Measurements from ENCODE around the gene PABPC1L2B.
"Not testable (repeated sequence)": the region's sequence is repeated elsewhere in the genome, so short reads cannot be mapped to it uniquely, and the experiment has no call there.

The PABPC1L2B gene

GRCh38 chrX:73002733-73003132, at the start of gene PABPC1L2B:
Gene PABPC1L2B, plus strand, starts transcription at chrX:73002939. Its CDS starts 704 bp downstream, at chrX:73003643.
- H2AFZ ChIP-seq (ENCODE audit: low read depth, low read length); H3K27me3 ChIP-seq (ENCODE audit: insufficient read depth, low read length); H3K36me3 ChIP-seq (ENCODE audit: insufficient read depth, low read length); H3K9me3 ChIP-seq (ENCODE audit: low read length); H3K4me1 ChIP-seq (ENCODE audit: insufficient read depth, low read length); H3K4me3 ChIP-seq (ENCODE audit: low read length): not testable (repeated sequence)

GRCh38 chrX:72959971-72960370, 42.8 kb upstream of the PABPC1L2B start:
- not testable (repeated sequence) for H3K4me1 ChIP-seq (ENCODE audit: insufficient read depth, low read length); H3K9me3 ChIP-seq (ENCODE audit: low read length); H3K36me3 ChIP-seq (ENCODE audit: insufficient read depth, low read length); H2AFZ ChIP-seq (ENCODE audit: low read depth, low read length); H3K4me3 ChIP-seq (ENCODE audit: low read length); H3K27me3 ChIP-seq (ENCODE audit: insufficient read depth, low read length)

GRCh38 chrX:72971859-72972258, 30.9 kb upstream of the PABPC1L2B start:
- not testable (repeated sequence) for H3K27me3 ChIP-seq (ENCODE audit: insufficient read depth, low read length); H3K4me3 ChIP-seq (ENCODE audit: low read length); H2AFZ ChIP-seq (ENCODE audit: low read depth, low read length); H3K9me3 ChIP-seq (ENCODE audit: low read length); H3K4me1 ChIP-seq (ENCODE audit: insufficient read depth, low read length); H3K36me3 ChIP-seq (ENCODE audit: insufficient read depth, low read length)

GRCh38 chrX:72974885-72975284, 27.9 kb upstream of the PABPC1L2B start:
- not testable (repeated sequence) for H3K4me3 ChIP-seq (ENCODE audit: low read length); H3K36me3 ChIP-seq (ENCODE audit: insufficient read depth, low read length); H2AFZ ChIP-seq (ENCODE audit: low read depth, low read length); H3K9me3 ChIP-seq (ENCODE audit: low read length); H3K27me3 ChIP-seq (ENCODE audit: insufficient read depth, low read length); H3K4me1 ChIP-seq (ENCODE audit: insufficient read depth, low read length)

- not testable (repeated sequence) for H2AFZ ChIP-seq (ENCODE audit: low read depth, low read length); H3K4me3 ChIP-seq (ENCODE audit: low read length); H3K27me3 ChIP-seq (ENCODE audit: insufficient read depth, low read length); H3K36me3 ChIP-seq (ENCODE audit: insufficient read depth, low read length); H3K4me1 ChIP-seq (ENCODE audit: insufficient read depth, low read length); H3K9me3 ChIP-seq (ENCODE audit: low read length)
These were observed 21.8 kb upstream of the PABPC1L2B start for GRCh38 chrX:72980894-72981469.

- H3K36me3 ChIP-seq (ENCODE audit: insufficient read depth, low read length); H3K9me3 ChIP-seq (ENCODE audit: low read length); H3K4me3 ChIP-seq (ENCODE audit: low read length); H2AFZ ChIP-seq (ENCODE audit: low read depth, low read length); H3K27me3 ChIP-seq (ENCODE audit: insufficient read depth, low read length); H3K4me1 ChIP-seq (ENCODE audit: insufficient read depth, low read length): not testable (repeated sequence)
These were observed 1.3 kb downstream of the PABPC1L2B start for GRCh38 chrX:73004032-73004431.

- H3K9me3 ChIP-seq (ENCODE audit: low read length), result no peaks in the 10 kb centered on the region
- no peaks in the 10 kb centered on the region for H3K36me3 ChIP-seq (ENCODE audit: insufficient read depth, low read length)
- H3K4me1 ChIP-seq (ENCODE audit: insufficient read depth, low read length), result no peaks in the 10 kb centered on the region
- H3K27me3 ChIP-seq (ENCODE audit: insufficient read depth, low read length), result no peaks in the 10 kb centered on the region
- no peak overlapping the region for H3K4me3 ChIP-seq (ENCODE audit: low read length)
- H2AFZ ChIP-seq (ENCODE audit: low read depth, low read length), result no peak overlapping the region
These were observed 18.8 kb downstream of the PABPC1L2B start for GRCh38 chrX:73021361-73022092.

- H2AFZ ChIP-seq (ENCODE audit: low read depth, low read length); H3K9me3 ChIP-seq (ENCODE audit: low read length); H3K4me3 ChIP-seq (ENCODE audit: low read length); H3K27me3 ChIP-seq (ENCODE audit: insufficient read depth, low read length); H3K4me1 ChIP-seq (ENCODE audit: insufficient read depth, low read length); H3K36me3 ChIP-seq (ENCODE audit: insufficient read depth, low read length): not testable (repeated sequence)
These were observed 19.3 kb downstream of the PABPC1L2B start for GRCh38 chrX:73022093-73022445.

- no peak overlapping the region for H3K4me3 ChIP-seq (ENCODE audit: low read length)
- H3K9me3 ChIP-seq (ENCODE audit: low read length), result no peaks in the 10 kb centered on the region
- no peaks in the 10 kb centered on the region for H3K4me1 ChIP-seq (ENCODE audit: insufficient read depth, low read length)
- no peaks in the 10 kb centered on the region for H3K36me3 ChIP-seq (ENCODE audit: insufficient read depth, low read length)
- H3K27me3 ChIP-seq (ENCODE audit: insufficient read depth, low read length), result peaks cover 2% of the 10 kb centered on the region
- H2AFZ ChIP-seq (ENCODE audit: low read depth, low read length), result no peak overlapping the region
These were observed 26.1 kb downstream of the PABPC1L2B start for GRCh38 chrX:73028876-73029275.
